Adrenal gland (tissue), 12 donors: ENCODE measurements around the gene PDGFRB. TPM values are rescaled to one million over a fixed set of nuclear protein-coding genes. Genes with fewer than 3 reads are reported as not detected.
A peak's percentile ranks its signal among the peaks of the same experiment; 100 is the strongest.

Experiments used
- DNase-seq, 7 donors: peaks; one replicate each; pipeline ENCODE4 v3.0.0-alpha.2; 2019 to 2020
- H3K27ac ChIP-seq, 5 donors: fragments of 200-600 bp; sonication (generic) in 4 of 5; 1 replicate in 3 of 5; 2 replicates in 2 of 5; pipeline versions ENCODE4 v1.5.1 to v1.8.0; 2016 to 2020; ENCODE audit warnings: mild to moderate bottlenecking in 1 of 5
- H3K27me3 ChIP-seq: fragments of 200-600 bp; 2 replicates; pipeline ENCODE4 v1.8.0; 2021
- H3K36me3 ChIP-seq, 2 donors: fragments of 200-600 bp; replicated peaks in 1 of 2; 1 replicate in 1 of 2; 2 replicates in 1 of 2; pipeline versions ENCODE4 v1.5.1 to v1.8.0; 2018 to 2022
- H3K4me1 ChIP-seq, 2 donors: fragments of 200-600 bp; replicated peaks in 1 of 2; 1 replicate in 1 of 2; 2 replicates in 1 of 2; pipeline versions ENCODE4 v1.5.1 to v1.8.0; 2018 to 2021
- H3K4me3 ChIP-seq, 4 donors: fragments of 200-600 bp; sonication (generic) in 3 of 4; one replicate each; pipeline ENCODE4 v1.5.1; 2016 to 2018
- H3K9me3 ChIP-seq, 3 donors: fragments of 200-600 bp; sonication (generic) in 1 of 3; replicated peaks in 1 of 3; 1 replicate in 2 of 3; 2 replicates in 1 of 3; pipeline versions ENCODE4 v1.5.1 to v1.8.0; 2016 to 2021
- POLR2A ChIP-seq, 2 donors: fragments of 450-650 bp; IDR thresholded peaks; one replicate each; pipeline ENCODE4 v1.6.1; 2017; ENCODE audit warnings: antibody characterized with exemption in 2 of 2, mild to moderate bottlenecking in 2 of 2, moderate library complexity in 1 of 2
- WGBS, 4 donors: extraction: QIAGEN DNeasy Blood & Tissue Kit in 2 of 4; methylation state at CpG; one replicate each; pipeline versions ENCODE4 v1.1.5 to v1.1.7; 2013 to 2017; 5-methylcytosine and 5-hydroxymethylcytosine counted together
- intact Hi-C, 2 donors: fragments of 100-400 bp; cut with DNase I; formaldehyde crosslinking; loops; one replicate each; pipeline versions ENCODE4 v1.14.1 to v1.15.0; 2022 to 2023
- polyA plus RNA-seq, 3 donors: library from polyadenylated mRNA; stranded (reverse); fragments of 200-250 nt in 2 of 3; fragments of 350-450 nt in 1 of 3; fragmentation: Illumina TruSeq in 1 of 3; extraction: RNeasy Lipid Tissue Mini Kit (QIAGEN cat#74804) in 1 of 3; gene quantifications; one replicate each; pipeline ENCODE4 v1.2.3, GENCODE V29; 2013 to 2014
- total RNA-seq, 9 donors: library from RNA; depleted of rRNA in 4 of 9; stranded (reverse); fragments of >200 nt in 4 of 9; fragments of 120-200 nt in 1 of 9; fragmentation: NEBNext Ultra II Directional in 1 of 9; extraction: Animal tissue kit (Norgen Biotek cat#: 25700) in 1 of 9; gene quantifications; one replicate each; pipeline versions ENCODE4 v1.1.0 to v1.2.4, GENCODE V29; 2013 to 2023
- TF ChIP-seq, protein P1 (sequence below), 6 experiments: fragments of 450-650 bp in 4 of 6; fragments of 200-600 bp in 2 of 6; sonication (generic) in 1 of 6; IDR thresholded peaks; 1 replicate in 5 of 6; 2 replicates in 1 of 6; pipeline versions ENCODE4 v1.5.1 to v1.8.0; 2016 to 2021; ENCODE audit warnings: antibody characterized with exemption in 6 of 6, mild to moderate bottlenecking in 2 of 6, moderate library complexity in 1 of 6
- donor health status: healthy with polysubstance abuse.
- donor health status: Bipolar disorder and iron deficiency.
- donor health status: DM: yes; HTN: yes; CAD: no.
- donor health status: DM: no; HTN: no; CAD: no.
- donor health status: DM: no; HTN: no; CAD: no.
- donor health status: DM: yes; HTN: yes; CAD: no.

The PDGFRB gene
- total and polyA plus RNA-seq, 12 donors = 21.3 to 188 (median 73.1) TPM

DNA sequence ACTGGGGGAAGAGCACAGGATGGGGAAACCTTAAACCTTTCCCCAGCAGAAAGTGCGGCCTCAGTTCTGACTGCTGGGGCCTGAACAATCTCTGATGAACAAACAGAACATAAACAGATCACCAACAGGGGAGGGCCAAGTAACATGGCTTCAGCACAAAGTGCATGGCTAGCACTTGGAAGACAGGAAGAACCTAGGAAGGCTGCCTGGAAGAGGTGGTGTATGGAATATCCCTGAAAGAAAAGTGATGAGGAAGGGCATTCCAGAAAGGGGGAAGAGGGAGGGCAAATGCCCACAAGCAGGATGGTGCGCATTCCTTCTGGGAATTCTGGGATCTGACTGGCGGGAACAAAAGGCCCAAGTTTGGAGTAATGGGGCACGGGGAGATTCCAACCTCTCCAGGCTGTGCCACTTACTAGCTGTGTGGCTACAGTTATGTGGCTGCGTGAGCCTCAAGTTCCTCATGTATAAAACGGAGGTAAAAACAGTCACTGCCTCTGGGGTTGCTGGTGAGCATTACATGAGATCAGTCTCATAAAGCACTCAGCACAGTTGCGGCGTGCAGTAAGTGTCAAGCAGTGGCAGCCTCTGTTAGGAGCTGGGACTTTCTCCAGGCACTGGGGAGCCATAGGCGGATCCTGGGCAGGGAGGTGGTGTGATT lies 1.6 kb downstream of the PDGFRB start:
- no peak for TF ChIP-seq POLR2A (IDR thresholded peaks at IDR 0.05)
- TF ChIP-seq, protein P1, sequence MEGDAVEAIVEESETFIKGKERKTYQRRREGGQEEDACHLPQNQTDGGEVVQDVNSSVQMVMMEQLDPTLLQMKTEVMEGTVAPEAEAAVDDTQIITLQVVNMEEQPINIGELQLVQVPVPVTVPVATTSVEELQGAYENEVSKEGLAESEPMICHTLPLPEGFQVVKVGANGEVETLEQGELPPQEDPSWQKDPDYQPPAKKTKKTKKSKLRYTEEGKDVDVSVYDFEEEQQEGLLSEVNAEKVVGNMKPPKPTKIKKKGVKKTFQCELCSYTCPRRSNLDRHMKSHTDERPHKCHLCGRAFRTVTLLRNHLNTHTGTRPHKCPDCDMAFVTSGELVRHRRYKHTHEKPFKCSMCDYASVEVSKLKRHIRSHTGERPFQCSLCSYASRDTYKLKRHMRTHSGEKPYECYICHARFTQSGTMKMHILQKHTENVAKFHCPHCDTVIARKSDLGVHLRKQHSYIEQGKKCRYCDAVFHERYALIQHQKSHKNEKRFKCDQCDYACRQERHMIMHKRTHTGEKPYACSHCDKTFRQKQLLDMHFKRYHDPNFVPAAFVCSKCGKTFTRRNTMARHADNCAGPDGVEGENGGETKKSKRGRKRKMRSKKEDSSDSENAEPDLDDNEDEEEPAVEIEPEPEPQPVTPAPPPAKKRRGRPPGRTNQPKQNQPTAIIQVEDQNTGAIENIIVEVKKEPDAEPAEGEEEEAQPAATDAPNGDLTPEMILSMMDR (IDR thresholded peaks at IDR 0.05) = peak in 1 of 6 experiments; percentile 10
- intact Hi-C loops = no loop called here
- H3K36me3 ChIP-seq = no peaks in the 10 kb centered on the region
- DNase-seq = peak in 1 of 7 donors; percentile 72
- peak overlapping the region in 3 of 5 donors; percentile 41 to 84 (median 76) for H3K27ac ChIP-seq
- WGBS, 4 donors = 57 to 64% (median 61%) methylated on average over 8 to 9 of the region's 9 CpGs
- no peaks in the 10 kb centered on the region for H3K9me3 ChIP-seq
- no peaks in the 10 kb centered on the region for H3K27me3 ChIP-seq
- H3K4me1 ChIP-seq = peaks cover 12 to 13% of the 10 kb centered on the region in 2 donors
- H3K4me3 ChIP-seq = peak overlapping the region in 1 of 4 donors; percentile 56

DNA sequence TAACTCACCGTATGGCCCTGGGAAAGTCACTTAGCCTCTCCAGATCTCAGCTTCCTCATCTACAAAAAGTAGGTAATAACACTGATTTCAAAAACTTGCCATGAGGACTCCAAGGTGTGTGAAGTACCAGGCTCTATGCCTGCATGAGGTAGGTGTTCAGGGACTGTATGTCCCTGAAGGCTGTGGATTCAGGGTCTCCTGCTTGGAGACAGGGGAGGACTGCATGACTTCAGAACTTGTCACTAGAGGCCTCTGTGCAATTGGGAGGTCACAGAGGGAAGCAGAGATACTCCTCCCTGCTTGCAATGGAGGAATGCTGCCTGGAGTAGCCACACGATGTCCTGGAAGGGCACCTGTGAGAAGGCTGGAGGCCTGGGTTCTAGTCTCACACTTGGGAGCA lies 2.2 kb downstream of the PDGFRB start:
- intact Hi-C loops = no loop called here
- H3K27me3 ChIP-seq = no peaks in the 10 kb centered on the region
- 57 to 83% (median 71%) methylated on average over 1 to 2 of the region's 2 CpGs for WGBS, 4 donors
- H3K4me3 ChIP-seq = peak overlapping the region in 1 of 4 donors; percentile 56
- TF ChIP-seq POLR2A (IDR thresholded peaks at IDR 0.05) = no peak
- TF ChIP-seq, protein P1 (IDR thresholded peaks at IDR 0.05) = no peak
- H3K4me1 ChIP-seq = peaks cover 12 to 13% of the 10 kb centered on the region in 2 donors
- H3K27ac ChIP-seq = peak overlapping the region in 2 of 5 donors; percentile 76 to 84
- no peaks in the 10 kb centered on the region for H3K36me3 ChIP-seq
- no peak for DNase-seq
- no peaks in the 10 kb centered on the region for H3K9me3 ChIP-seq

DNA sequence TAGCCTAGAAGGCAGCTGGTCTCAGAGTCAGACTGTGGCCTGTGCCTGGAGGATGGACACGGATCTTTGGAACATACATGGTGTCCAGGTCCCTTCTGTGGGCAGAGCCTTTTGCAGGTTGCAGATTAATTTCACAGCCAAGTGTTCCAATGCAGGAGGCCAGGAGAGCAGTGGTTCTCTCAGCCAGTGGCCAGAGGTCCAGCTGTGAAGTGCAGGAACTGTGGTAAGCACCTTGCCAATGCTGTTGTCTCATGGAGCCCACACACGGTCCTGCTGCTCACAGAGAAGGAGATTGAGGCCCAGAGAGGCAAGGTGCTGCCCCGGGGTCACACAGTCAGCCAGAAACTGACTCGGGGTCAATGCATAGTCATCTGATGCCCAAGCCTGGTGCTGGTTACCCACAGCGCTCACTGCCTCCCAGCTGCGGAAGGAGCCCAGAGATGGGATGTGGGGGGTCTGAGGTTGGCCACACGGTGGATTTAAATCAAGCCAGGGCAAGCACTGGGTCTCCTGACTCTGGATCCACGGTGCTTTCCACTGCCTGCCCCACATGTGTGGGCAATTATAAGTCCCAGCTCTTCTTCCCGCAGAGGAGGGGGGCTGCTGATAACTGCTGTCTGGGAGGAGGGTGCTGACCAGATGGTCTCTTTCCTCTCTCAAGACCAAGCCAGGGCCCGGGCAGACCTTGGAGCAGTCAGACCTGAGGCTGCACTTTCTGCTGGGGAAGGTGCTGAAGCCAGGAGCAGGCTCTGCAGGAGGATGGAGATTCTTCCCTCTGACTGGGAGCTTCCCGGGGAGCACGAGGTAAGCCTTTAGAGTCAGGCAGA lies 2.8 kb downstream of the PDGFRB start:
- H3K4me1 ChIP-seq = peaks cover 12 to 13% of the 10 kb centered on the region in 2 donors

DNA sequence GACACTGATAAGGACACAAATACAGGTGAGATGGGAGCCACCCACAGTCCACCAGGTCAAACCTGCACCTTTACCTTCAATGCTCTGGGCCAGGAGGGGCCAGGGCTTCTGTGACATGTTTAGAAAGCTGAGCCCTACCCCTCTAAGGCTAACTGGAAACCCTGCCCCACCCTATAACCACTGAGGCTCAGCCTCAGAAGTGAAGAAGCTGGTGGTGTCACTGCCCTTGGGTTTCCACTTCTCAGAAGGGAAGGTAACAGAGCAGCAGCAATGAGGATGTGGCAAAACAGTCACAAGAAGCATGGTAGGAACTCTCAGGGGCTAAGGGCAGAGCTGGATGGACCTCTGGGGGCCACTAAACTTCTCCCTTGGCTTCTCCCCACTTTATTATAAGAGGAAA lies 6.0 kb downstream of the PDGFRB start:
- peak overlapping the region in 1 of 5 donors; percentile 12 for H3K27ac ChIP-seq

More for the DNA sequence above, 2.8 kb downstream of the PDGFRB start:
- Histone ChIP-seq H3K27me3 (no peaks in the 10 kb centered on the region), H3K36me3 (no peaks in the 10 kb centered on the region), H3K27ac (peak overlapping the region in 2 of 5 donors; percentile 6 to 84), H3K4me3 (peak overlapping the region in 1 of 4 donors; percentile 56), H3K9me3 (no peaks in the 10 kb centered on the region)
- no peak for TF ChIP-seq POLR2A (IDR thresholded peaks at IDR 0.05)
- TF ChIP-seq, protein P1 (IDR thresholded peaks at IDR 0.05) = no peak
- intact Hi-C loops = no loop called here
- 57 to 70% (median 66%) methylated on average over 8 to 12 of the region's 12 CpGs for WGBS, 4 donors
- no peak for DNase-seq

More for the DNA sequence above, 6.0 kb downstream of the PDGFRB start:
- intact Hi-C loops = no loop called here
- H3K4me1 ChIP-seq = peaks cover 0 to 13% of the 10 kb centered on the region in 2 donors
- DNase-seq = no peak
- no peaks in the 10 kb centered on the region for H3K9me3 ChIP-seq
- no peaks in the 10 kb centered on the region for H3K36me3 ChIP-seq
- H3K4me3 ChIP-seq = no peak overlapping the region
- no peaks in the 10 kb centered on the region for H3K27me3 ChIP-seq
- TF ChIP-seq POLR2A (IDR thresholded peaks at IDR 0.05) = no peak
- TF ChIP-seq, protein P1 (IDR thresholded peaks at IDR 0.05) = no peak
